Common myeloid progenitor, CD34-positive (primary cell): ENCODE data around the gene FOSB.

Source experiments
- CTCF ChIA-PET: fragments of 350-600 bp; sonication (Branson Sonifier 250); formaldehyde crosslinking; loops from one replicate; lab custom pipeline; 2021; ENCODE audit warnings: antibody characterized with exemption; lab: Charles Lee
- POLR2A ChIA-PET: fragments of 350-600 bp; sonication (Branson Sonifier 250); formaldehyde crosslinking; loops from one replicate; lab custom pipeline; 2021; ENCODE audit warnings: antibody characterized with exemption; lab: Charles Lee
- DNase-seq, 3 donors: peaks; one replicate each; pipeline versions ENCODE4 v3.0.0 to v3.0.0-alpha.2; 2013
- H3K27ac ChIP-seq, 2 experiments: 1 replicate in 1 of 2; 2 replicates in 1 of 2; pipeline ENCODE4 v1.7.0; 2013; ENCODE audit warnings: inconsistent platforms in 2 of 2, low read length in 2 of 2, mild to moderate bottlenecking in 2 of 2, low read depth in 1 of 2, moderate library complexity in 1 of 2; ENCODE audit not compliant: severe bottlenecking in 2 of 2, insufficient read depth in 1 of 2, poor library complexity in 1 of 2
- H3K27me3 ChIP-seq, 5 experiments: replicated peaks in 2 of 5; 1 replicate in 3 of 5; 2 replicates in 2 of 5; pipeline versions ENCODE4 v1.6.1 to v1.7.0; 2013; ENCODE audit warnings: low read length in 4 of 5, mild to moderate bottlenecking in 2 of 5, moderate library complexity in 2 of 5, inconsistent platforms in 1 of 5; ENCODE audit not compliant: insufficient read depth in 5 of 5, control insufficient read depth in 4 of 5
- H3K36me3 ChIP-seq, 4 experiments: 1 replicate in 2 of 4; 2 replicates in 2 of 4; pipeline versions ENCODE4 v1.6.1 to v1.7.0; 2013; ENCODE audit warnings: low read length in 3 of 4, control low read depth in 1 of 4, mild to moderate bottlenecking in 1 of 4; ENCODE audit not compliant: control insufficient read depth in 4 of 4, insufficient read depth in 4 of 4
- H3K4me1 ChIP-seq, 4 experiments: 1 replicate in 3 of 4; 2 replicates in 1 of 4; pipeline versions ENCODE4 v1.6.1 to v1.7.1; 2013; ENCODE audit warnings: low read length in 3 of 4, mild to moderate bottlenecking in 3 of 4, control low read depth in 1 of 4, inconsistent platforms in 1 of 4, moderate library complexity in 1 of 4; ENCODE audit not compliant: control insufficient read depth in 4 of 4, insufficient read depth in 4 of 4; ENCODE audit errors: control extremely low read depth in 1 of 4
- H3K4me3 ChIP-seq, 7 experiments: 1 replicate in 4 of 7; 2 replicates in 3 of 7; pipeline versions ENCODE4 v1.5.1 to v1.7.0; 2013; ENCODE audit warnings: mild to moderate bottlenecking in 7 of 7, low read length in 6 of 7, moderate library complexity in 6 of 7, inconsistent platforms in 2 of 7, low read depth in 2 of 7, control low read depth in 1 of 7; ENCODE audit not compliant: insufficient read depth in 4 of 7, control insufficient read depth in 1 of 7; ENCODE audit errors: extremely low read depth in 1 of 7
- H3K9me3 ChIP-seq, 5 experiments: 1 replicate in 4 of 5; 2 replicates in 1 of 5; pipeline versions ENCODE4 v1.6.1 to v1.7.1; 2013; ENCODE audit warnings: low read length in 4 of 5, mild to moderate bottlenecking in 2 of 5, inconsistent platforms in 1 of 5, low read depth in 1 of 5, moderate library complexity in 1 of 5; ENCODE audit not compliant: control insufficient read depth in 4 of 5, insufficient read depth in 2 of 5; ENCODE audit errors: control extremely low read depth in 1 of 5
- WGBS: methylation state at CpG from one replicate; pipeline ENCODE4 v1.1.5; 2013; ENCODE audit not compliant: insufficient coverage; 5-methylcytosine and 5-hydroxymethylcytosine counted together

Gene FOSB

DNA sequence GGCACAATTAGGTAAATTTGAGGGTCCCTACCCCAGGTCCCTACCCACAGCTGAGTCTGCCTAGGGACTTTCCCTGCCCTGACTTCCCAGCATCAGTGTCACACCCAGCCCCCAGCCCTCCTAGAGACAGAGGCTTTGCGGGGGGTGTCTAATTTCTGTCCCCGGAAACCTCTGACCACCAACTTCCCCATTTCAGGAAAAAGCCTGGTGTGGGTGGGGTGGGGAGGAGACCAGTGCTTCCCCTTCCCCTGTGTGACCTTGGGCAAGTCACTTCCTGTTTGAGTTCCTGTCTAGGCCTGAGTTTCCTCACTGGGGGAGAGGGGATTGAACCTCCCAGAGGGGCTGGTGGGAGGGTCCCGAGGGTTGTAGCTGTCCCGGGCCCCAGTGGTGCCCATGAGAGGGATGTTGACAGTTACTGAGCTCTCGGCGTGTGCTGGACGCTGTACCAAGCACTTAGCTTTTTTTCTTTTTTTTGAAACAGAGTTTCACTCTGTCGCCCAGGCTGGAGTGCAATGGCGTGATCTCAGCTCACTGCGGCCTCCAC lies 47.4 kb downstream of the FOSB start:
- POLR2A ChIA-PET, result interaction anchor here (0.6 to 1.0 kb wide), 3 partner anchors 19 to 114 kb away, joined by 3 to 5 read pairs (median 3); partner anchors contain the start of genes OPA3 and RTN2
- 36% methylated on average over 8 of the region's 10 CpGs for WGBS
- H3K4me1 ChIP-seq, result peaks cover 8 to 55% (median 41%) of the 10 kb centered on the region in 4 experiments
- peak overlapping the region in 3 of 7 experiments; percentile 24 to 43 (median 38) for H3K4me3 ChIP-seq
- H3K9me3 ChIP-seq, result no peaks in the 10 kb centered on the region
- H3K27me3 ChIP-seq, result no peaks in the 10 kb centered on the region
- H3K36me3 ChIP-seq, result peaks cover 0 to 32% (median 14%) of the 10 kb centered on the region in 4 experiments
- H3K27ac ChIP-seq, result peak overlapping the region; percentile 27 to 35
- CTCF ChIA-PET, result interaction anchor here (0.9 to 2.8 kb wide), 10 partner anchors 10 to 124 kb away, joined by 3 to 11 read pairs (median 4); no protein-coding TSS in a partner anchor
- peak; percentile 72 to 84 (median 82) for DNase-seq

GRCh38 chr19:45515807-45516401 lies 48.1 kb downstream of the FOSB start:
- ChIA-PET CTCF (interaction anchor here (0.9 to 2.8 kb wide), 10 partner anchors 10 to 113 kb away, joined by 3 to 11 read pairs (median 4); partner anchors contain the start of gene PPM1N), POLR2A (interaction anchor here (0.6 kb wide), 1 partner anchor 115 kb away, joined by 5 read pairs; no protein-coding TSS in a partner anchor)
- 71% methylated on average over 4 of the region's 9 CpGs for WGBS
- H3K4me1 ChIP-seq, result peaks cover 8 to 49% (median 35%) of the 10 kb centered on the region in 4 experiments
- H3K27me3 ChIP-seq, result no peaks in the 10 kb centered on the region
- no peak for DNase-seq
- peak overlapping the region in 1 of 2 experiments; percentile 27 for H3K27ac ChIP-seq
- H3K9me3 ChIP-seq, result no peaks in the 10 kb centered on the region
- H3K36me3 ChIP-seq, result peaks cover 0 to 38% (median 18%) of the 10 kb centered on the region in 4 experiments
- H3K4me3 ChIP-seq, result peak overlapping the region in 1 of 7 experiments; percentile 35

DNA sequence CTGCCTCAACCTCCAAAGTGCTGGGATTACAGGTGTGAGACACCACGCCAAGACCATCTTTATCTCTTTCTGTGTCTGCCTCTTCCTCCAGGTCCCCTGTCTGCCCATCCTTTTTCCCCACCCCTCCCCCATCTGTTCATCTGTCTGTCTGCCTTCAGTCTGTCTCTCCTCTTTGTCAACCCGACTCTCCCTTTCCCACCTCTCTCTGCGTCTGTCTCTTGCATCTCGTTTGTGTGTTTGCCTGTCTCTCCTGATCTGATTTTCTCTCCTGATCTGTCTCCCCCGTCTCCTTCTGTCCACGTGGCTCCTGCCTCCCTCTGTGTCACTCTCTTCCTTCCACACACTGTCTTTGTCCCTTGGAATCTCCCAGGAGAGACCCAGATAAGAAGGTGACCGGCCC lies 49.4 kb downstream of the FOSB start:
- no peaks in the 10 kb centered on the region for H3K27me3 ChIP-seq

DNA sequence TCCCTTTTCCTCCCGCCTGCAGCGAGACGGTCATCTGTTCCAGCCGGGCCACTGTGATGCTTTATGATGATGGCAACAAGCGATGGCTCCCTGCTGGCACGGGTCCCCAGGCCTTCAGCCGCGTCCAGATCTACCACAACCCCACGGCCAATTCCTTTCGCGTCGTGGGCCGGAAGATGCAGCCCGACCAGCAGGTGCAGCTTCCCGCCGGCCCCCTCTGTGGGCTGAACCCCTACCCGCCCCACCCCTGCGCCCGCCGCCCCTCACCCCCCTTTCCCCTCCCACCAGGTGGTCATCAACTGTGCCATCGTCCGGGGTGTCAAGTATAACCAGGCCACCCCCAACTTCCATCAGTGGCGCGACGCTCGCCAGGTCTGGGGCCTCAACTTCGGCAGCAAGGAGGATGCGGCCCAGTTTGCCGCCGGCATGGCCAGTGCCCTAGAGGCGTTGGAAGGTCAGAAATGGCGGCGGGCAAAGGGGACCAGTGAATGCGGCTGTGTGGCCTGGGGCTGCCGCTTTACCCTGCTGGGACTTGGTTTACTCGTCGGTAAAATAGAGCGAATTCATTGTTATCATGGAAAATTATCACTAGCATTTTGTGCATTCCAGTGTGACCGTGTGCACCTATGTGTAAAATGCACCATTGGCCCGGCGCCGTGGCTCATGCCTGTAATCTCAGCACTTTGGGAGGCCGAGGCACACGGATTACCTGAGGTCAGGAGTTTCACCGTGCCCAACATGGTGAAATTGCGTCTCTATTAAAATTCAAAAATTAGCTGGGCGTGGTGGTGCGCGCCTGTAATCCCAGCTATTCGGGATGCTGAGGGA lies 50.1 kb downstream of the FOSB start:
- Histone ChIP-seq H3K4me3 (no peak overlapping the region), H3K27ac (no peak overlapping the region), H3K36me3 (peaks cover 7 to 54% (median 27%) of the 10 kb centered on the region in 4 experiments), H3K9me3 (no peaks in the 10 kb centered on the region), H3K27me3 (no peaks in the 10 kb centered on the region), H3K4me1 (peaks cover 4 to 37% (median 34%) of the 10 kb centered on the region in 4 experiments)
- 95% methylated on average over 37 of the region's 50 CpGs for WGBS
- DNase-seq, result no peak
- CTCF ChIA-PET, result interaction anchor here (1.0 to 4.8 kb wide), 4 partner anchors 32 to 125 kb away, joined by 3 to 23 read pairs (median 4); no protein-coding TSS in a partner anchor
- POLR2A ChIA-PET, result no interaction called here

More for the DNA sequence above, 49.4 kb downstream of the FOSB start:
- H3K27ac ChIP-seq, result no peak overlapping the region
- H3K4me3 ChIP-seq, result no peak overlapping the region
- ChIA-PET POLR2A (no interaction called here), CTCF (interaction anchor here (2.6 to 2.8 kb wide), 2 partner anchors 10 to 41 kb away, joined by 11 read pairs; no protein-coding TSS in a partner anchor)
- peaks cover 6 to 39% (median 35%) of the 10 kb centered on the region in 4 experiments for H3K4me1 ChIP-seq
- H3K36me3 ChIP-seq, result peaks cover 4 to 48% (median 24%) of the 10 kb centered on the region in 4 experiments
- H3K9me3 ChIP-seq, result no peaks in the 10 kb centered on the region
- DNase-seq, result no peak
- 88% methylated on average over 7 of the region's 7 CpGs for WGBS

DNA sequence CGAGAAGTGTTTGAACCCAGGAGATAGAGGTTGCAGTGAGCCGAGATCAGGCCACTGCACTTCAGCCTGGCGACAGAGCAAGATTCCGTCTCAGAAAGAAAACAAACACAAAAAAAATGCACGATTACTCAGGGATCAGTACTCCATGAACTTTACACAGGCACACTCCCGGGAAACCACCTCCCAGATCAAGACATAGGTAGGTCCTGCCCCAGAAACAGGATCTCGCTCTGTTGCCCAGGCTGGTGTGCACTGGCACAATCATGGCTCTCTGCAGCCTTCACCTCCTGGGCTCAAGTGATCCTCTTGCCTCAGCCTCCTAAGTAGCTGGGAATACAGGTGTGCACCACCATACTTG lies 50.7 kb downstream of the FOSB start:
- Histone ChIP-seq H3K9me3 (no peaks in the 10 kb centered on the region), H3K4me1 (peaks cover 4 to 31% (median 29%) of the 10 kb centered on the region in 4 experiments), H3K27me3 (no peaks in the 10 kb centered on the region), H3K4me3 (no peak overlapping the region), H3K36me3 (peaks cover 7 to 57% (median 27%) of the 10 kb centered on the region in 4 experiments), H3K27ac (no peak overlapping the region)
- no peak for DNase-seq
- WGBS, result 100% methylated on average over 6 of the region's 7 CpGs
- ChIA-PET POLR2A (no interaction called here), CTCF (interaction anchor here (1.0 to 4.8 kb wide), 4 partner anchors 33 to 125 kb away, joined by 3 to 23 read pairs (median 4); no protein-coding TSS in a partner anchor)

GRCh38 chr19:45522010-45522941 lies 54.5 kb downstream of the FOSB start:
- Histone ChIP-seq H3K9me3 (no peaks in the 10 kb centered on the region), H3K4me1 (peaks cover 0 to 2% (median under 1%) of the 10 kb centered on the region in 4 experiments), H3K4me3 (no peak overlapping the region), H3K36me3 (peaks cover 9 to 72% (median 47%) of the 10 kb centered on the region in 4 experiments), H3K27ac (no peak overlapping the region), H3K27me3 (no peaks in the 10 kb centered on the region)
- POLR2A ChIA-PET, result interaction anchor here (0.7 kb wide), 1 partner anchor 83 kb away, joined by 3 read pairs; no protein-coding TSS in a partner anchor
- WGBS, result 97% methylated on average over 12 of the region's 24 CpGs
- DNase-seq, result no peak
- CTCF ChIA-PET, result interaction anchor here (1.0 to 4.8 kb wide), 3 partner anchors 23 to 120 kb away, joined by 3 to 23 read pairs (median 3); no protein-coding TSS in a partner anchor
